DOHH2 (cell line): Measurements from ENCODE around the gene OR52E8.
A peak's percentile ranks its signal among the peaks of the same experiment; 100 is the strongest.

Experiments used
- H3F3A ChIP-seq: fragments of 200-600 bp; sonication (generic), shearing (Covaris generic); 2 replicates; pipeline ENCODE4 v1.6.0; 2016; ENCODE audit warnings: antibody characterized with exemption, mild to moderate bottlenecking; ENCODE audit not compliant: control insufficient read depth, insufficient read depth
- H3K27ac ChIP-seq: fragments of 200-600 bp; sonication (generic); 2 replicates; pipeline ENCODE4 v1.5.1; 2014; ENCODE audit warnings: low read depth, mild to moderate bottlenecking, low read length, moderate library complexity
- H3K27me3 ChIP-seq: fragments of 200-600 bp; sonication (generic); 2 replicates; pipeline ENCODE4 v1.6.1; 2014; ENCODE audit warnings: mild to moderate bottlenecking, low read length, mixed read lengths; ENCODE audit not compliant: control insufficient read depth
- H3K36me3 ChIP-seq: fragments of 200-600 bp; sonication (generic); 2 replicates; pipeline ENCODE4 v1.6.1; 2014; ENCODE audit warnings: mild to moderate bottlenecking, low read length, moderate library complexity, mixed read lengths; ENCODE audit not compliant: control insufficient read depth
- H3K4me1 ChIP-seq: fragments of 200-600 bp; sonication (generic); 2 replicates; pipeline ENCODE4 v1.6.1; 2014; ENCODE audit warnings: mild to moderate bottlenecking, low read length, mixed read lengths; ENCODE audit not compliant: control insufficient read depth
- H3K4me2 ChIP-seq: fragments of 200-600 bp; sonication (generic); 2 replicates; pipeline ENCODE4 v1.6.0; 2014; ENCODE audit warnings: mild to moderate bottlenecking, low read length, moderate library complexity
- H3K4me3 ChIP-seq: fragments of 200-600 bp; sonication (generic); 2 replicates; pipeline ENCODE4 v1.5.1; 2014; ENCODE audit warnings: mild to moderate bottlenecking, low read length, mixed read lengths
- H3K79me2 ChIP-seq: fragments of 200-600 bp; sonication (generic); 2 replicates; pipeline ENCODE4 v1.6.1; 2014; ENCODE audit warnings: mild to moderate bottlenecking, low read length, mixed read lengths; ENCODE audit not compliant: control insufficient read depth
- H3K9me2 ChIP-seq: fragments of 200-600 bp; sonication (generic); replicated peaks from 2 replicates; pipeline ENCODE4 v1.6.1; 2014; ENCODE audit warnings: mild to moderate bottlenecking, low read length, mixed read lengths; ENCODE audit not compliant: control insufficient read depth
- H3K9me3 ChIP-seq: fragments of 200-600 bp; sonication (generic); 2 replicates; pipeline ENCODE4 v1.6.1; 2014; ENCODE audit warnings: antibody characterized with exemption, low read length, mixed read lengths; ENCODE audit not compliant: control insufficient read depth, insufficient read depth
- H4K20me1 ChIP-seq: fragments of 200-600 bp; sonication (generic); 2 replicates; pipeline ENCODE4 v1.6.0; 2014; ENCODE audit warnings: low read depth, mild to moderate bottlenecking, antibody characterized with exemption, low read length, moderate library complexity; ENCODE audit not compliant: control insufficient read depth, insufficient read depth
- EZH2phosphoT487 ChIP-seq: fragments of 200-600 bp; sonication (generic); IDR thresholded peaks from 2 replicates; pipeline ENCODE4 v1.6.1; 2017; ENCODE audit warnings: borderline replicate concordance, mild to moderate bottlenecking, antibody characterized with exemption, low read length, moderate library complexity, mixed read lengths
- TF ChIP-seq, protein P1 (sequence below): fragments of 200-600 bp; sonication (generic); IDR thresholded peaks from one replicate; pipeline ENCODE4 v1.5.1; 2014; ENCODE audit warnings: antibody characterized with exemption, mild to moderate bottlenecking, low read depth, low read length; ENCODE audit not compliant: poor library complexity, severe bottlenecking

The OR52E8 gene

DNA sequence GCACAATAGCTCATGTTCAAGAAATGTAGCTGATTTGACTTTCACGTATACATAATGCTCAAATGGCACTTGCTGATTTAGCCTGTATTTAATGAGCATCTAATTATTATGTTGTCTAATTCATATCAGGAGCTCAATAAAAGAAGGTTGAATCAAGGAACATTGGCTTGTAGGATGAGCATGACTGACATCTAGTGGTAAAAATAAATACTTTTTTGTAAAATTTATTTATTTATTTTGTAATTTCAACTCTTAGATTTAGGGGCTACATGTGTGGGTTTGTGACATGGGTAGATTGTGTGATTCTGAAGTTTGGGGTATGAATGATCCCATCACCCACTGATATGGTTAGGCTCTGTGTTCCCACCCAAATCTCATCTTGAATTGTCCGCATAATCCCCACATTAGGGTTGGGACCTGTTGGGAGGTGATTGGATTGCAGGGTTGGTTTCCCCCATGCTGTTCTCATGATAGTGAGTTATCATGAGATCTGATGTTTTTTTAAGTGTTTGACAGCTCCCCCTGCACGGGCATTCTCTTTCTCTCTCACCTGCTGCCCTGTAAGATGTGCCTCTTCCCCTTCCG lies 33.8 kb upstream of the OR52E8 start:
- no peaks in the 10 kb centered on the region for H4K20me1 ChIP-seq

DNA sequence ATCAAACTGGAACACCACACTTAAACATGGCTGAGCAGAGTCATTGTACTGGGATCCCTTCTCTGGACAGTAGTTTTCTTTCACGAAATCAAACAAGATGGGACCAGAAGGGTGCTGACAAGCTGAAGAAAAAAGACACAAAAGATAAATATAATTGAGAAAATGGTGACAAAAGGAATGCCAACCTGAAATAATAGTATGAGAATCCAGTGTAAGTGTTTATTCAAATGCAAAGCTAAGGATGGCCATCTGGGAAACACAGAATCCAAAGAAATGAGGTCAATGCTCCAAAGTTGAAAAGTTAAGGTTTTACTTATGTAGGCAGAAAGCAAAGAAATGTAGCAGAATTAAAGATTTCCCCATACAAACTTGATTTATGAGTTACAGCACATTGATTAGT lies 30.2 kb upstream of the OR52E8 start:
- TF ChIP-seq, protein P1, sequence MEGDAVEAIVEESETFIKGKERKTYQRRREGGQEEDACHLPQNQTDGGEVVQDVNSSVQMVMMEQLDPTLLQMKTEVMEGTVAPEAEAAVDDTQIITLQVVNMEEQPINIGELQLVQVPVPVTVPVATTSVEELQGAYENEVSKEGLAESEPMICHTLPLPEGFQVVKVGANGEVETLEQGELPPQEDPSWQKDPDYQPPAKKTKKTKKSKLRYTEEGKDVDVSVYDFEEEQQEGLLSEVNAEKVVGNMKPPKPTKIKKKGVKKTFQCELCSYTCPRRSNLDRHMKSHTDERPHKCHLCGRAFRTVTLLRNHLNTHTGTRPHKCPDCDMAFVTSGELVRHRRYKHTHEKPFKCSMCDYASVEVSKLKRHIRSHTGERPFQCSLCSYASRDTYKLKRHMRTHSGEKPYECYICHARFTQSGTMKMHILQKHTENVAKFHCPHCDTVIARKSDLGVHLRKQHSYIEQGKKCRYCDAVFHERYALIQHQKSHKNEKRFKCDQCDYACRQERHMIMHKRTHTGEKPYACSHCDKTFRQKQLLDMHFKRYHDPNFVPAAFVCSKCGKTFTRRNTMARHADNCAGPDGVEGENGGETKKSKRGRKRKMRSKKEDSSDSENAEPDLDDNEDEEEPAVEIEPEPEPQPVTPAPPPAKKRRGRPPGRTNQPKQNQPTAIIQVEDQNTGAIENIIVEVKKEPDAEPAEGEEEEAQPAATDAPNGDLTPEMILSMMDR, result no peak
- no peak for TF ChIP-seq EZH2phosphoT487
- H3K4me2 ChIP-seq, result no peak overlapping the region
- no peak overlapping the region for H3K27ac ChIP-seq
- H3K79me2 ChIP-seq, result no peaks in the 10 kb centered on the region
- no peaks in the 10 kb centered on the region for H3K36me3 ChIP-seq
- no peaks in the 10 kb centered on the region for H3K4me1 ChIP-seq
- no peaks in the 10 kb centered on the region for H3K9me3 ChIP-seq
- H3K4me3 ChIP-seq, result no peak overlapping the region
- H3F3A ChIP-seq, result no peaks in the 10 kb centered on the region
- no peaks in the 10 kb centered on the region for H4K20me1 ChIP-seq
- no peaks in the 10 kb centered on the region for H3K9me2 ChIP-seq
- H3K27me3 ChIP-seq, result no peaks in the 10 kb centered on the region

More for the DNA sequence above, 33.8 kb upstream of the OR52E8 start:
- H3K4me3 ChIP-seq, result no peak overlapping the region
- H3F3A ChIP-seq, result no peaks in the 10 kb centered on the region
- no peaks in the 10 kb centered on the region for H3K79me2 ChIP-seq
- H3K27ac ChIP-seq, result no peak overlapping the region
- H3K9me3 ChIP-seq, result no peaks in the 10 kb centered on the region
- H3K9me2 ChIP-seq, result no peaks in the 10 kb centered on the region
- TF ChIP-seq, protein P1, result peak; percentile 12
- no peak for TF ChIP-seq EZH2phosphoT487
- H3K36me3 ChIP-seq, result no peaks in the 10 kb centered on the region
- no peak overlapping the region for H3K4me2 ChIP-seq
- H3K27me3 ChIP-seq, result no peaks in the 10 kb centered on the region
- no peaks in the 10 kb centered on the region for H3K4me1 ChIP-seq

DNA sequence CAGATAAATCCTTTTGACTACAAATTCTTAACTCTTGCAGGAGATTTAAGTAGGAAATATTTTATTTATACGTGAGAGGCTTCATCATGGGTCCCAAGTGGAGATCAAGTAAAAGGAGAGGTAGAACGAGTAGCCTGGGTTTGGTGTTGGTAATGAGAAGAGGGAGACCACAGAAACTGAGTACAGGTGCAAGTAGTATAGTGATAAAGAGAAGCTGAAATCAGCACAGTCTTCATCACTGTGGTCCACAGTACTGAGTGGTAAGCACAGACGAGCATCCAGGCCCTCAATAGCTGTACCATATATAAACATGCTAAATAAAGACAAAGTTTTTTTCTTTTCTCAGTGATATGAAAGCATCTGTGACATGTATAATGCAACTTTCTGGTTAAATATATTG lies 29.7 kb upstream of the OR52E8 start:
- TF ChIP-seq EZH2phosphoT487, result no peak
- TF ChIP-seq, protein P1, result no peak
- Histone ChIP-seq H3K79me2 (no peaks in the 10 kb centered on the region), H3K4me1 (no peaks in the 10 kb centered on the region), H3K36me3 (no peaks in the 10 kb centered on the region), H3F3A (no peaks in the 10 kb centered on the region), H3K9me2 (no peaks in the 10 kb centered on the region), H4K20me1 (no peaks in the 10 kb centered on the region), H3K4me2 (no peak overlapping the region), H3K27ac (no peak overlapping the region), H3K27me3 (no peaks in the 10 kb centered on the region), H3K4me3 (no peak overlapping the region), H3K9me3 (no peaks in the 10 kb centered on the region)
